IMR-90 (cell line): ENCODE results near the gene HDAC9. TPM values are rescaled to one million over a fixed set of nuclear protein-coding genes. Genes with fewer than 3 reads are reported as not detected.

Experiments
- ATAC-seq: fragments of 200-7000 bp; cut with Tn5 transposase; 2 replicates; pipeline ENCODE4 v1.9.1; 2020; ENCODE audit warnings: low read depth, mild to moderate bottlenecking, moderate library complexity
- BruUV-seq: library from RNA; stranded (reverse); fragments of 400-500 nt; replicated peaks from 2 replicates; lab custom pipeline; 2021; lab: Mats Ljungman, UMichigan
- CTCF ChIA-PET: fragments of 300-600 bp; formaldehyde crosslinking; extraction: SDS; loops from one replicate; lab custom pipeline; 2021; ENCODE audit warnings: antibody characterized with exemption; lab: Yijun Ruan, JAX
- POLR2A ChIA-PET: fragments of 300-600 bp; sonication (Branson Sonifier 250); formaldehyde crosslinking; loops from one replicate; lab custom pipeline; 2022; ENCODE audit warnings: antibody characterized with exemption; ENCODE audit not compliant: unreplicated experiment; lab: Charles Lee
- DNase-seq: peaks from one replicate; pipeline ENCODE4 v3.0.0; 2013
- H2AFZ ChIP-seq: replicated peaks from 2 replicates; pipeline ENCODE3; 2013; ENCODE audit warnings: low read length, mild to moderate bottlenecking; ENCODE audit not compliant: poor library complexity
- H2AK5ac ChIP-seq: 2 replicates; pipeline ENCODE4 v1.6.1; 2013; ENCODE audit warnings: low read depth, low read length, inconsistent platforms
- H2AK9ac ChIP-seq: replicated peaks from 2 replicates; pipeline ENCODE3; 2013; ENCODE audit warnings: mild to moderate bottlenecking, low read depth, low read length, moderate library complexity; ENCODE audit not compliant: poor library complexity
- H2BK120ac ChIP-seq: 2 replicates; pipeline ENCODE4 v1.6.1; 2013; ENCODE audit warnings: low read depth, low read length, inconsistent platforms
- H2BK15ac ChIP-seq: 3 replicates; pipeline ENCODE4 v1.6.1; 2013; ENCODE audit warnings: low read depth, low read length, inconsistent platforms
- H2BK20ac ChIP-seq: 2 replicates; pipeline ENCODE4 v1.6.1; 2013; ENCODE audit warnings: low read depth, mild to moderate bottlenecking, inconsistent platforms, low read length, moderate library complexity
- H2BK5ac ChIP-seq: 2 replicates; pipeline ENCODE4 v1.6.1; 2013; ENCODE audit warnings: mild to moderate bottlenecking, low read depth, low read length, inconsistent platforms; ENCODE audit not compliant: poor library complexity, severe bottlenecking
- H3K14ac ChIP-seq: replicated peaks from 2 replicates; pipeline ENCODE4 v1.6.1; 2013; ENCODE audit warnings: low read depth, low read length, inconsistent platforms
- H3K18ac ChIP-seq: 2 replicates; pipeline ENCODE4 v1.6.1; 2013; ENCODE audit warnings: low read depth, low read length, control low read depth
- H3K23ac ChIP-seq: 2 replicates; pipeline ENCODE4 v1.6.1; 2013; ENCODE audit warnings: low read depth, low read length, inconsistent platforms
- H3K27ac ChIP-seq: 2 replicates; pipeline ENCODE4 v1.5.1; 2013; ENCODE audit warnings: mild to moderate bottlenecking, control low read depth, low read length; ENCODE audit not compliant: insufficient read depth
- H3K27me3 ChIP-seq: 2 replicates; pipeline ENCODE4 v1.6.1; 2013; ENCODE audit warnings: low read length; ENCODE audit not compliant: control insufficient read depth, insufficient read depth
- H3K36me3 ChIP-seq: 2 replicates; pipeline ENCODE4 v1.6.1; 2013; ENCODE audit warnings: low read length, mixed read lengths; ENCODE audit not compliant: control insufficient read depth, insufficient read depth
- H3K4ac ChIP-seq: 2 replicates; pipeline ENCODE4 v1.6.1; 2013; ENCODE audit warnings: low read depth, low read length, inconsistent platforms
- H3K4me1 ChIP-seq: 2 replicates; pipeline ENCODE4 v1.6.1; 2013; ENCODE audit warnings: low read length, mixed read lengths; ENCODE audit not compliant: control insufficient read depth, insufficient read depth
- H3K4me2 ChIP-seq: 2 replicates; pipeline ENCODE4 v1.6.1; 2013; ENCODE audit warnings: low read depth, mild to moderate bottlenecking, control low read depth, low read length, moderate library complexity
- H3K4me3 ChIP-seq: 2 replicates; pipeline ENCODE4 v1.5.1; 2013; ENCODE audit warnings: low read depth, mild to moderate bottlenecking, control low read depth, low read length, moderate library complexity; ENCODE audit not compliant: insufficient read depth
- H3K56ac ChIP-seq: 2 replicates; pipeline ENCODE4 v1.6.1; 2013; ENCODE audit warnings: low read length, inconsistent platforms; ENCODE audit not compliant: insufficient read depth; ENCODE audit errors: extremely low read depth
- H3K79me1 ChIP-seq, 2 experiments: 2 replicates each; pipeline ENCODE4 v1.6.1; 2013; ENCODE audit warnings: low read length in 2 of 2, inconsistent platforms in 1 of 2, low read depth in 1 of 2
- H3K9ac ChIP-seq: 2 replicates; pipeline ENCODE4 v1.6.1; 2013; ENCODE audit warnings: low read depth, low read length, control low read depth
- H3K9me1 ChIP-seq: 2 replicates; pipeline ENCODE4 v1.6.1; 2013; ENCODE audit warnings: low read length, inconsistent platforms; ENCODE audit not compliant: insufficient read depth
- H3K9me3 ChIP-seq: 2 replicates; pipeline ENCODE4 v1.6.1; 2013; ENCODE audit warnings: low read length; ENCODE audit not compliant: control insufficient read depth, insufficient read depth
- H4K20me1 ChIP-seq: 2 replicates; pipeline ENCODE4 v1.6.1; 2013; ENCODE audit warnings: low read length, inconsistent platforms; ENCODE audit not compliant: insufficient read depth
- H4K5ac ChIP-seq: 2 replicates; pipeline ENCODE4 v1.6.1; 2013; ENCODE audit warnings: mild to moderate bottlenecking, low read depth, low read length, control low read depth
- H4K8ac ChIP-seq, 2 experiments: 2 replicates each; pipeline ENCODE4 v1.6.1; 2013; ENCODE audit warnings: low read depth in 2 of 2, low read length in 2 of 2, control low read depth in 1 of 2, inconsistent platforms in 1 of 2
- H4K91ac ChIP-seq: 2 replicates; pipeline ENCODE4 v1.6.1; 2013; ENCODE audit warnings: low read depth, low read length, inconsistent platforms; ENCODE audit not compliant: insufficient read depth
- BHLHE40 ChIP-seq: fragments of 150-350 bp; IDR thresholded peaks from 2 replicates; pipeline ENCODE4 v1.6.1; 2016; ENCODE audit warnings: mild to moderate bottlenecking, low read depth, low read length
- CEBPB ChIP-seq: IDR thresholded peaks from 2 replicates; pipeline ENCODE4 v1.6.1; 2012; ENCODE audit warnings: low read depth, low read length, improper control_type of control experiment
- CHD1 ChIP-seq: IDR thresholded peaks from 2 replicates; pipeline ENCODE4 v1.6.1; 2012; ENCODE audit warnings: low read depth, low read length, improper control_type of control experiment
- FOS ChIP-seq: fragments of 150-350 bp; IDR thresholded peaks from 2 replicates; pipeline ENCODE4 v1.6.1; 2016; ENCODE audit warnings: low read depth, low read length
- MAFK ChIP-seq: IDR thresholded peaks from 2 replicates; pipeline ENCODE4 v1.6.1; 2012; ENCODE audit warnings: low read depth, low read length, improper control_type of control experiment
- MAZ ChIP-seq: IDR thresholded peaks from 2 replicates; pipeline ENCODE4 v1.6.1; 2012; ENCODE audit warnings: low read depth, mild to moderate bottlenecking, low read length, improper control_type of control experiment, moderate library complexity, borderline replicate concordance
- MXI1 ChIP-seq: IDR thresholded peaks from 2 replicates; pipeline ENCODE4 v1.6.1; 2012; ENCODE audit warnings: low read depth, mild to moderate bottlenecking, low read length, moderate library complexity, borderline replicate concordance
- NFE2L2 ChIP-seq: fragments of 150-350 bp; IDR thresholded peaks from 2 replicates; pipeline ENCODE4 v1.6.1; 2016; ENCODE audit warnings: low read depth, mild to moderate bottlenecking, low read length
- POLR2A ChIP-seq: IDR thresholded peaks from 2 replicates; pipeline ENCODE4 v1.6.1; 2012; ENCODE audit warnings: mild to moderate bottlenecking, low read depth, low read length
- RAD21 ChIP-seq: IDR thresholded peaks from 2 replicates; pipeline ENCODE4 v1.6.1; 2012; ENCODE audit warnings: low read length, improper control_type of control experiment
- RFX5 ChIP-seq: IDR thresholded peaks from 2 replicates; pipeline ENCODE4 v1.8.0; 2012; ENCODE audit warnings: low read depth, mild to moderate bottlenecking, low read length, moderate library complexity
- SMC3 ChIP-seq: fragments of 150-350 bp; IDR thresholded peaks from 2 replicates; pipeline ENCODE4 v1.6.1; 2016; ENCODE audit warnings: low read depth, mild to moderate bottlenecking, antibody characterized with exemption, low read length, moderate library complexity
- WGBS, 2 experiments: methylation state at CpG; one replicate each; pipeline versions ENCODE4 v1.1.5 to v1.1.7; 2013; ENCODE audit warnings: missing lambda C conversion rate in 2 of 2; ENCODE audit not compliant: insufficient read length in 1 of 2; ENCODE audit errors: extremely low coverage in 2 of 2; 5-methylcytosine and 5-hydroxymethylcytosine counted together
- dilution Hi-C: fragments of 300-500 bp; cut with HindIII; formaldehyde crosslinking; loops from one replicate; pipeline ENCODE4 v1.14.3; 2018; ENCODE audit warnings: low sequenced_read_pairs; ENCODE audit not compliant: unreplicated experiment
- in situ Hi-C: fragments of 300-500 bp; cut with MboI; formaldehyde crosslinking; loops from 3 replicates; pipeline ENCODE4 v1.14.3; 2019; ENCODE audit warnings: low sequenced_read_pairs, inconsistent platforms, mixed read lengths
- intact Hi-C: fragments of 100-400 bp; cut with micrococcal nuclease; formaldehyde crosslinking; loops from 2 replicates; pipeline ENCODE4 v1.10.0; 2022
- polyA plus RNA-seq, 3 experiments: library from polyadenylated mRNA; depleted of rRNA; stranded (reverse); fragments of >200 nt; gene quantifications; 2 replicates each; pipeline ENCODE4 v1.2.3, GENCODE V29; 2012; ENCODE audit warnings: low replicate concordance in 1 of 3
- total RNA-seq: library from RNA; depleted of rRNA; stranded (reverse); fragments of >200 nt; gene quantifications from 2 replicates; pipeline ENCODE4 v1.2.3, GENCODE V29; 2012
- TF ChIP-seq, protein P1 (sequence below): fragments of 150-350 bp; IDR thresholded peaks from 2 replicates; pipeline ENCODE4 v1.6.1; 2017; ENCODE audit warnings: mild to moderate bottlenecking, antibody characterized with exemption, low read length, low read depth
- TF ChIP-seq, protein P2 (sequence below): conservative IDR thresholded peaks from 2 replicates; pipeline ENCODE4 v1.5.1; 2012; ENCODE audit warnings: mild to moderate bottlenecking, low read depth, low read length, improper control_type of control experiment
- TF ChIP-seq, protein P3 (sequence below): fragments of 150-350 bp; IDR thresholded peaks from 2 replicates; pipeline ENCODE4 v1.6.1; 2016; ENCODE audit warnings: low read depth, mild to moderate bottlenecking, low read length, moderate library complexity, borderline replicate concordance

Gene HDAC9
- total and polyA plus RNA-seq, 2 of the 4 experiments (the other 2 are of a cell fraction) = 4.3 to 24.7 TPM

DNA sequence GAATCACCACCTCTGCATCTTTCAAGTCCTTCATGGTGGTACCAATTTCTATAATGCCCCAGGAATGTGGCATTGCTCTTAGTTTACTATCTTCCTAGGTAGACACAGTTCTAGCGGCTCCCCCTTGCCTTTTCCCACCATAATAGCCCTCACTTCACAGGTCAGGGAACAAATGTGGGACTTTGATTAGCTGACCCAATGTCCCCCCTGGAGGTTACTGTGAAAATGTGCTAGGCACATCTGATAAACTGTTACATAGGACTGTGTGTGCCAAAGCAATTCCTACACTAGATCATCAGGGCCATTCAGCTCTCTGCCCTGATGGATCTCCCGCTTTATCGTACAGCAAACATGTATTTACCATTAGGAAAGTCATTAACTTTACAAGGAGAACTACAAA is 527.9 kb downstream of the HDAC9 start:
- 0 out of 2 replicates have a peak overlapping the region, but pooled peaks have one; percentile 13 for H3K14ac ChIP-seq
- H3K18ac ChIP-seq = peak overlapping the region; percentile 57; the same call in 1 of the 2 replicates
- no peak overlapping the region for H4K91ac ChIP-seq
- TF ChIP-seq NFE2L2 (no peak), BHLHE40 (no peak), FOS (no peak), CHD1 (no peak), RAD21 (no peak), CEBPB (no peak), MAFK (no peak), MXI1 (no peak), SMC3 (no peak), MAZ (no peak), POLR2A (no peak), RFX5 (no peak)
- TF ChIP-seq, protein P1, sequence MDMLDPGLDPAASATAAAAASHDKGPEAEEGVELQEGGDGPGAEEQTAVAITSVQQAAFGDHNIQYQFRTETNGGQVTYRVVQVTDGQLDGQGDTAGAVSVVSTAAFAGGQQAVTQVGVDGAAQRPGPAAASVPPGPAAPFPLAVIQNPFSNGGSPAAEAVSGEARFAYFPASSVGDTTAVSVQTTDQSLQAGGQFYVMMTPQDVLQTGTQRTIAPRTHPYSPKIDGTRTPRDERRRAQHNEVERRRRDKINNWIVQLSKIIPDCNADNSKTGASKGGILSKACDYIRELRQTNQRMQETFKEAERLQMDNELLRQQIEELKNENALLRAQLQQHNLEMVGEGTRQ = no peak
- TF ChIP-seq, protein P2, sequence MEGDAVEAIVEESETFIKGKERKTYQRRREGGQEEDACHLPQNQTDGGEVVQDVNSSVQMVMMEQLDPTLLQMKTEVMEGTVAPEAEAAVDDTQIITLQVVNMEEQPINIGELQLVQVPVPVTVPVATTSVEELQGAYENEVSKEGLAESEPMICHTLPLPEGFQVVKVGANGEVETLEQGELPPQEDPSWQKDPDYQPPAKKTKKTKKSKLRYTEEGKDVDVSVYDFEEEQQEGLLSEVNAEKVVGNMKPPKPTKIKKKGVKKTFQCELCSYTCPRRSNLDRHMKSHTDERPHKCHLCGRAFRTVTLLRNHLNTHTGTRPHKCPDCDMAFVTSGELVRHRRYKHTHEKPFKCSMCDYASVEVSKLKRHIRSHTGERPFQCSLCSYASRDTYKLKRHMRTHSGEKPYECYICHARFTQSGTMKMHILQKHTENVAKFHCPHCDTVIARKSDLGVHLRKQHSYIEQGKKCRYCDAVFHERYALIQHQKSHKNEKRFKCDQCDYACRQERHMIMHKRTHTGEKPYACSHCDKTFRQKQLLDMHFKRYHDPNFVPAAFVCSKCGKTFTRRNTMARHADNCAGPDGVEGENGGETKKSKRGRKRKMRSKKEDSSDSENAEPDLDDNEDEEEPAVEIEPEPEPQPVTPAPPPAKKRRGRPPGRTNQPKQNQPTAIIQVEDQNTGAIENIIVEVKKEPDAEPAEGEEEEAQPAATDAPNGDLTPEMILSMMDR = no peak
- TF ChIP-seq, protein P3, sequence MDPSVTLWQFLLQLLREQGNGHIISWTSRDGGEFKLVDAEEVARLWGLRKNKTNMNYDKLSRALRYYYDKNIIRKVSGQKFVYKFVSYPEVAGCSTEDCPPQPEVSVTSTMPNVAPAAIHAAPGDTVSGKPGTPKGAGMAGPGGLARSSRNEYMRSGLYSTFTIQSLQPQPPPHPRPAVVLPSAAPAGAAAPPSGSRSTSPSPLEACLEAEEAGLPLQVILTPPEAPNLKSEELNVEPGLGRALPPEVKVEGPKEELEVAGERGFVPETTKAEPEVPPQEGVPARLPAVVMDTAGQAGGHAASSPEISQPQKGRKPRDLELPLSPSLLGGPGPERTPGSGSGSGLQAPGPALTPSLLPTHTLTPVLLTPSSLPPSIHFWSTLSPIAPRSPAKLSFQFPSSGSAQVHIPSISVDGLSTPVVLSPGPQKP = no peak
- H2AK5ac ChIP-seq = peak overlapping the region; percentile 22; the same call in 1 of the 2 replicates
- peak overlapping the region; percentile 45 for H3K4ac ChIP-seq
- no peak overlapping the region for H3K4me3 ChIP-seq
- DNase-seq (no peak), ATAC-seq (no peak)
- peak overlapping the region; percentile 47; the same call in 1 of the 2 replicates for H2BK20ac ChIP-seq
- H3K27ac ChIP-seq = no peak overlapping the region
- in situ Hi-C loops (no loop called here), dilution Hi-C loops (no loop called here), intact Hi-C loops (no loop called here)
- H3K4me1 ChIP-seq = peaks cover 5% of the 10 kb centered on the region; the same call in 1 of the 2 replicates
- no peaks in the 10 kb centered on the region for H3K36me3 ChIP-seq
- H4K20me1 ChIP-seq = no peaks in the 10 kb centered on the region
- ChIA-PET POLR2A (no interaction called here), CTCF (interaction anchor here (0.6 to 1.6 kb wide), 2 partner anchors 10 to 1399 kb away, joined by 3 to 9 read pairs; no protein-coding TSS in a partner anchor)
- no peak overlapping the region for H3K9ac ChIP-seq
- BruUV-seq = no TSS peak
- H3K23ac ChIP-seq = 0 out of 2 replicates have a peak overlapping the region, but pooled peaks have one; percentile 3
- peak overlapping the region; percentile 20; the same call in 1 of the 2 replicates for H4K5ac ChIP-seq
- no CpG with 5 or more reads among the region's 3 CpGs for WGBS, 2 experiments
- no peaks in the 10 kb centered on the region for H3K79me1 ChIP-seq
- H3K27me3 ChIP-seq = no peaks in the 10 kb centered on the region
- no peaks in the 10 kb centered on the region for H3K9me3 ChIP-seq
- H2AK9ac ChIP-seq = no peak overlapping the region
- no peak overlapping the region for H2AFZ ChIP-seq
- no peak overlapping the region for H3K56ac ChIP-seq
- H2BK120ac ChIP-seq = peak overlapping the region; percentile 36
- H3K9me1 ChIP-seq = no peaks in the 10 kb centered on the region
- H3K4me2 ChIP-seq = no peak overlapping the region
- peak overlapping the region; percentile 45; the same call in 2 of the 3 replicates for H2BK15ac ChIP-seq
- peak overlapping the region; percentile 32 for H2BK5ac ChIP-seq
- 0 out of 4 replicates have a peak overlapping the region, but pooled peaks of 1 of the 2 experiments have one; percentile 13 for H4K8ac ChIP-seq
